Immature natural killer cell (primary cell): Measurements from ENCODE around the gene PPP2R5E. TPM values are rescaled to one million over a fixed set of nuclear protein-coding genes. Genes with fewer than 3 reads are reported as not detected.

Experiments used
- DNase-seq, 3 donors: peaks; one replicate each; pipeline ENCODE4 v3.0.0; 2022; ENCODE audit warnings: mixed read lengths in 1 of 3
- H3K27ac Mint-ChIP-seq, 6 donors: one replicate each; pipeline ENCODE4 v1.8.0; 2020; ENCODE audit warnings: mixed read lengths in 6 of 6, mild to moderate bottlenecking in 5 of 6, inconsistent platforms in 4 of 6, moderate library complexity in 3 of 6
- H3K27me3 Mint-ChIP-seq, 3 donors: one replicate each; pipeline ENCODE4 v1.8.0; 2020 to 2021; ENCODE audit warnings: low read depth in 3 of 3, mild to moderate bottlenecking in 3 of 3, mixed read lengths in 3 of 3, moderate library complexity in 3 of 3, inconsistent platforms in 1 of 3
- H3K36me3 Mint-ChIP-seq, 3 donors: one replicate each; pipeline ENCODE4 v1.8.0; 2020; ENCODE audit warnings: mixed read lengths in 3 of 3, inconsistent platforms in 2 of 3, mild to moderate bottlenecking in 2 of 3
- H3K4me1 Mint-ChIP-seq, 2 donors: one replicate each; pipeline ENCODE4 v1.8.0; 2020; ENCODE audit warnings: inconsistent platforms in 2 of 2, mild to moderate bottlenecking in 2 of 2, mixed read lengths in 2 of 2, moderate library complexity in 1 of 2
- H3K4me3 Mint-ChIP-seq, 5 donors: one replicate each; pipeline ENCODE4 v1.8.0; 2020; ENCODE audit warnings: mild to moderate bottlenecking in 5 of 5, mixed read lengths in 5 of 5, inconsistent platforms in 3 of 5, moderate library complexity in 3 of 5
- H3K9me3 Mint-ChIP-seq, 6 donors: one replicate each; pipeline ENCODE4 v1.8.0; 2020; ENCODE audit warnings: mild to moderate bottlenecking in 6 of 6, mixed read lengths in 6 of 6, inconsistent platforms in 4 of 6, moderate library complexity in 3 of 6
- polyA plus RNA-seq, 3 donors: library from polyadenylated mRNA; unstranded; fragments of 300-500 nt; fragmentation: Illumina TruSeq; gene quantifications; one replicate each; pipeline ENCODE4 v1.2.3, GENCODE V29; 2021

PPP2R5E gene
- polyA plus RNA-seq, 3 donors from 2014 or later: 28.4 to 61.8 (median 47.3) TPM

DNA sequence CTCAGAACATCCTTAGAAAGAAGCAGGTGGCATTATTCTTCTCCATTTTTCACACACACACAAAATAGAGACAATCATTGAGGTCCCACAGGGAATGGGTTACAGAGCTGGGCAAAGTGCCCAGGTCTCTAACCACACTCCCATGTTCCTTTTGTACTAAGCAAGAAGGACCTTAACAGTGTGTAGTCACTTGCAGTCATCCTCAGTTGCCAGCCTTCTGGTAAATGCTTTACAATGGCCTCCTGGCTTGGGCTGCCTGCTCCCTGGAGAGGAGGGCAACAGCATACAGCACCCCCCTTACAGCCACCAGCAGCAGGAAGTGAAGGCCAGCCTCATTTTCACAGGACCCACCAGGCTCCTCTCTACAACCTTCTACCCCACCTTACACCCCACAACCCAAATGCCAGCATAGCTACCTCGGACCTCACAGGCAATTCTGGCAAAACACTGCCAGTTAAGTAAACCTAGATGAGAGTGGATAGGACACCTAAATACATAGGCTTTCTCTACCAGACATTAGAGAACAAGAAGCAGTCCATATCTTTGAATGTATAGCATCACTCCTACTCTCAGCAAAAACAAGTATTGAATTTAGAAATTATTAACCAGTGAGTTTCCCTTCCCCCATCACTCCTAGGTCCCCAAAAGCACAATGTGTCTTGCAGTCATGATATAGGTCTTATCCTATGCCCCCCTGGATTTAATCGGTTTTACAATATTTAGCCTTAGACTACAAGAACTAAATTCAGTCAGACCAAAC, 88.1 kb downstream of the PPP2R5E start:
- Mint-ChIP-seq H3K27ac (peak overlapping the region; percentile 31 to 74 (median 52)), H3K36me3 (peaks cover 0 to 6% (median 0%) of the 10 kb centered on the region in 3 donors), H3K27me3 (peaks cover 0 to 2% (median 0%) of the 10 kb centered on the region in 3 donors), H3K4me1 (peaks cover 32 to 78% of the 10 kb centered on the region in 2 donors), H3K4me3 (peak overlapping the region in 2 of 5 donors; percentile 3 to 35), H3K9me3 (no peaks in the 10 kb centered on the region)
- no peak for DNase-seq

DNA sequence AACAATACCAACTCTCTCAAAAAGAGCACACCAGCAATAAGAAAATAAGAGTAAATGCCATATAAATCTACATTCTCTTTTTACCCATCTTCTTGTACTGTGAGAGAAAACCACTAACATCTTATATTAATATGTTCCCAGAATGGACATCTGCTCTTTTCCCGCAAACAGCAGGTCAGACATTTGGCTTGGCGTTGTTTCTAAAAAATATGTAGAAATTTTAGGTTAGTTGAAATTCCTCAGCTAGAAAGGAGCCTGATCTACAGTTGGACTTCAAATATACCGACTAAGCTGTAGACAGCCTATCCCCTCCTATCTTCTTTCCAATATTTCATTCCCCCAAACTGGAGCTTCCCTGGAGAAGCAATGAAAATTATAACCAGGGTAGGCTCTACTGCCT, 88.7 kb downstream of the PPP2R5E start:
- peaks cover 0 to 7% (median 0%) of the 10 kb centered on the region in 3 donors for H3K36me3 Mint-ChIP-seq
- peaks cover 0 to 2% (median 0%) of the 10 kb centered on the region in 3 donors for H3K27me3 Mint-ChIP-seq
- peaks cover 28 to 73% of the 10 kb centered on the region in 2 donors for H3K4me1 Mint-ChIP-seq
- DNase-seq: no peak
- peak overlapping the region in 4 of 6 donors; percentile 39 to 74 (median 60) for H3K27ac Mint-ChIP-seq
- no peaks in the 10 kb centered on the region for H3K9me3 Mint-ChIP-seq
- no peak overlapping the region for H3K4me3 Mint-ChIP-seq

- Mint-ChIP-seq H3K9me3 (no peaks in the 10 kb centered on the region), H3K27me3 (peaks cover 0 to 2% (median 0%) of the 10 kb centered on the region in 3 donors), H3K4me1 (peaks cover 29 to 73% of the 10 kb centered on the region in 2 donors), H3K4me3 (no peak overlapping the region), H3K36me3 (peaks cover 0 to 7% (median 0%) of the 10 kb centered on the region in 3 donors), H3K27ac (peak overlapping the region in 2 of 6 donors; percentile 3 to 39)
- DNase-seq: no peak
Measured at GRCh38 chr14:63453443-63453936, 89.7 kb downstream of the PPP2R5E start.

DNA sequence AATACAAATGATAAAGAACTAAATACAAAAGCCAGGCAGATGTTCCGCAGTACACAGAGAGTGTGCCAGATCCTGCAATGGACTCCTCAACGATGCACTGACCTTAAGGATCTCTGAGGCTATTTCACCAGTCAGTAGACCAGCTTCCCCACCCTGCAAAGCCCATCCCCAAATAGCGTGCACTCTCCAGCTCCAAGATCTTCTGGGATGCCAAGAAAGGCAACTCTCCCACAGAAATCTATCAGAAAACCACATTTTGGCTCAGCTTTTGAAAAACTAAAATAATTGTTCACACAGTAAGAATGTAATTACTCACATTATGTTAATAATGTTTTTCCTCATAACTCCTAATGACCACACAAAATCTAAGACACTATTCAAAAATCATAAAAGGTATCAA, 90.4 kb downstream of the PPP2R5E start:
- no peaks in the 10 kb centered on the region for H3K9me3 Mint-ChIP-seq

GRCh38 chr14:63448841-63449240, 94.3 kb downstream of the PPP2R5E start:
- Mint-ChIP-seq H3K9me3 (no peaks in the 10 kb centered on the region), H3K27ac (peak overlapping the region in 1 of 6 donors; percentile 12), H3K27me3 (no peaks in the 10 kb centered on the region), H3K4me1 (peaks cover 18 to 65% of the 10 kb centered on the region in 2 donors), H3K36me3 (peaks cover 0 to 9% (median 0%) of the 10 kb centered on the region in 3 donors), H3K4me3 (no peak overlapping the region)
- no peak for DNase-seq

More for the DNA sequence above, 90.4 kb downstream of the PPP2R5E start:
- H3K27me3 Mint-ChIP-seq: peaks cover 0 to 2% (median 0%) of the 10 kb centered on the region in 3 donors
- no peak overlapping the region for H3K4me3 Mint-ChIP-seq
- DNase-seq: no peak
- H3K4me1 Mint-ChIP-seq: peaks cover 29 to 70% of the 10 kb centered on the region in 2 donors
- H3K27ac Mint-ChIP-seq: peak overlapping the region in 3 of 6 donors; percentile 4 to 36 (median 10)
- peaks cover 0 to 7% (median 0%) of the 10 kb centered on the region in 3 donors for H3K36me3 Mint-ChIP-seq

DNA sequence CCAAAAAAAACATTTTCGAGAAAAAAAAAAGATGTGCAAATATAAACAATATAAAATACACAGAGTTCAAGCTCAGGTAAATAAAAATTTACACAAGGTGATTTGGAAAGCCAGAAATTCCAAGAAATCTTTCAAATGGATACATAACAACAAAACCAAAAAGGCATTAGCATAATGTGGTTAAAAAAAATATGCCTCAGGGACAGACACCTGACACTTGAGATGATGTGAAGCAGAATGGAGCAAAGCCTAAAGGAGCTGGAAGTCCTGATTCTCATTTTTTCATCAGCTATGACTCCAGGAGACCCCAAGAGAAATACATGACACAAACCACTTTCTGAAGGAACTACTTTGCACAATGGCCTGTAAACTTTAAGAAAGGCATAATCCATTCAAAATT, 98.6 kb downstream of the PPP2R5E start:
- Mint-ChIP-seq H3K9me3 (no peaks in the 10 kb centered on the region), H3K36me3 (peaks cover 0 to 2% (median 0%) of the 10 kb centered on the region in 3 donors), H3K27me3 (no peaks in the 10 kb centered on the region), H3K4me1 (peaks cover 24 to 61% of the 10 kb centered on the region in 2 donors), H3K4me3 (no peak overlapping the region), H3K27ac (no peak overlapping the region)
- DNase-seq: no peak

- no peak for DNase-seq
- no peaks in the 10 kb centered on the region for H3K9me3 Mint-ChIP-seq
- peaks cover 24 to 60% of the 10 kb centered on the region in 2 donors for H3K4me1 Mint-ChIP-seq
- H3K4me3 Mint-ChIP-seq: no peak overlapping the region
- H3K36me3 Mint-ChIP-seq: peaks cover 0 to 2% (median 0%) of the 10 kb centered on the region in 3 donors
- H3K27ac Mint-ChIP-seq: peak overlapping the region in 1 of 6 donors; percentile 9
- no peaks in the 10 kb centered on the region for H3K27me3 Mint-ChIP-seq
Measured at GRCh38 chr14:63443988-63444387, 99.2 kb downstream of the PPP2R5E start.

- Mint-ChIP-seq H3K4me3 (no peak overlapping the region), H3K27me3 (no peaks in the 10 kb centered on the region), H3K36me3 (peaks cover 0 to 2% (median 0%) of the 10 kb centered on the region in 3 donors), H3K9me3 (no peaks in the 10 kb centered on the region), H3K4me1 (peaks cover 28 to 63% of the 10 kb centered on the region in 2 donors), H3K27ac (peak overlapping the region in 3 of 6 donors; percentile 0 to 9 (median 6))
- DNase-seq: no peak
Measured at GRCh38 chr14:63443361-63443760, 99.8 kb downstream of the PPP2R5E start.

DNA sequence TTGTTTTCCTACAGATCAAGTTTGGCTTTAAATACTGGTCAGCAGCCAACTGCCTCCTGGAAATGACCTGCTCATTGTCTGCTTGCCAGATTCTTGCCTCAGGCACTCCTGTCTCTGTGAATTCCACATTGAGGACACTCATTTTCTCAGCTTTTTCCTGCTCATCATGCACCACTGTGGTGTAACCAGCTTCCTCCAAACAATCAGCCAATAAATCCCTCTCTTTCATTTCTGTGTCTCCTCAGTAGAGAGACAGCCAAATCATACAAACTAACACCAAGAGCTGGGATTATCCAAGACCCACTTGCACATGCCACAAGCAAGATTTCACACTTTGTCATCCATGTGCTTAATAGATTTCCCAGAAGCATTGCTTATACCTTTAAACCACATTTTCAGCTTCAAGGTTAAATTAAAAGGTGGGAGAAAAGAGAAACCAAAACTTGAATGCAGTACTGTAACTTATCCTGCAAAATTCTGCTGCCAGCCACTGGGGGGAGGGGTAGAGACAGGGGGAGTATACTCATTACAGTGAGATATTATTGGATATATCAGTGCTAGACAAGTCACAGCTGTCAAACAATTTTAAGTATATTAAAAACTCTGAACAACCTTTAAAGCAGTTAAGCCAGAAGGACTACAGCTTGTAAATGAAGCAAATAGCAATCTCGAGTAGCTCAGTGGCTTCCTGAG, 105.0 kb downstream of the PPP2R5E start:
- Mint-ChIP-seq H3K4me3 (peak overlapping the region; percentile 38 to 67 (median 55)), H3K36me3 (no peaks in the 10 kb centered on the region), H3K27ac (peak overlapping the region; percentile 10 to 84 (median 74)), H3K27me3 (peaks cover 0 to 1% (median 0%) of the 10 kb centered on the region in 3 donors), H3K9me3 (no peaks in the 10 kb centered on the region), H3K4me1 (peaks cover 67 to 85% of the 10 kb centered on the region in 2 donors)
- peak; percentile 20 to 28 (median 20) for DNase-seq

GRCh38 chr14:63436286-63437098, 106.7 kb downstream of the PPP2R5E start:
- peak overlapping the region; percentile 60 to 86 (median 67) for H3K27ac Mint-ChIP-seq
- H3K9me3 Mint-ChIP-seq: no peaks in the 10 kb centered on the region
- H3K27me3 Mint-ChIP-seq: peaks cover 0 to 4% (median 0%) of the 10 kb centered on the region in 3 donors
- peak overlapping the region in 2 of 5 donors; percentile 34 to 41 for H3K4me3 Mint-ChIP-seq
- H3K4me1 Mint-ChIP-seq: peaks cover 78 to 90% of the 10 kb centered on the region in 2 donors
- H3K36me3 Mint-ChIP-seq: no peaks in the 10 kb centered on the region
- DNase-seq: no peak

DNA sequence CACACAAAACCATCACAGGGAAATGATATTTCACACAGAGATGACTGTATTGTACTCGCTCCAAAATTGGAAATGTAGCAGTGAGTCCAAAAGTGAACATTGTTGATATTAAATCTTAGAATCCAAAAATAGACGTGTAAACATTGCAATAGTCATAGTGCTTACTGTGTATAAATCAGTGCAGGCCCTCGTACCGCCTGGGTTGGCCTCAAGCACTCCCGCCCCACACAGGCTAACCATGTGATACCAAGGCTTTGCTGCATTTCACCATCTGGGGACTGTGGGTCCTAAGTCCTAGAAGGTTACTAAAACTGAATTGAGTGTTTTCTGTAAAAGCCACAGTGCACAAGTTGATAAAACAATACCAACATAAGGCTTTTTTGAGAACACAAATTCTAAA, 107.3 kb downstream of the PPP2R5E start:
- H3K4me1 Mint-ChIP-seq: peaks cover 75 to 87% of the 10 kb centered on the region in 2 donors
- H3K36me3 Mint-ChIP-seq: no peaks in the 10 kb centered on the region
- no peak for DNase-seq
- H3K9me3 Mint-ChIP-seq: no peaks in the 10 kb centered on the region
- H3K27me3 Mint-ChIP-seq: peaks cover 0 to 4% (median 0%) of the 10 kb centered on the region in 3 donors
- peak overlapping the region; percentile 6 to 76 (median 63) for H3K27ac Mint-ChIP-seq
- peak overlapping the region in 4 of 5 donors; percentile 2 to 61 (median 16) for H3K4me3 Mint-ChIP-seq

- no peak for DNase-seq
- peak overlapping the region; percentile 2 to 63 (median 13) for H3K4me3 Mint-ChIP-seq
- H3K4me1 Mint-ChIP-seq: peaks cover 75 to 85% of the 10 kb centered on the region in 2 donors
- no peaks in the 10 kb centered on the region for H3K9me3 Mint-ChIP-seq
- no peaks in the 10 kb centered on the region for H3K36me3 Mint-ChIP-seq
- H3K27ac Mint-ChIP-seq: peak overlapping the region; percentile 6 to 76 (median 63)
- H3K27me3 Mint-ChIP-seq: peaks cover 0 to 4% (median 0%) of the 10 kb centered on the region in 3 donors
Measured at GRCh38 chr14:63435204-63435603, 108.0 kb downstream of the PPP2R5E start.
